ENCODE measurements around the gene PCDH10.
"Not testable (repeated sequence)": the region's sequence is repeated elsewhere in the genome, so short reads cannot be mapped to it uniquely, and the experiment has no call there.

PCDH10 gene

DNA sequence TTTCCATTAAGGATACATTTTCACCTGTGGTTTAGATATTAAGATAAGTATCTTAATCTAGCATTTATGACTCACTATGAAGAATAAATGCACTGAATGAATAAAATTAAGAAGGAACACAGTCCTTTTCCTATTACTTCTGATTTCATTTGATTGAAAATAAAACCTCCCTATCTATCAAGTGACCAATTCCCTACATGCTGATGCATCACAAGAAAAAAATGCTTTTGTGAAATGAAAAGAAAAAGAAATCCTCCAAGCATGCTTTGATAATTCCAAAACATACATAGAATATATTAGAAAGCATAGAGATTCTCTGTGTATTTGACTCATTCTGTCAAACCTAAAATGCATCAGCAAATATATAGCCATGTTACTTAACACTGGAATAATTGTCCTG, 37.1 kb downstream of the PCDH10 start:
- no peak for FAIRE-seq
- TF ChIP-seq, protein P1, sequence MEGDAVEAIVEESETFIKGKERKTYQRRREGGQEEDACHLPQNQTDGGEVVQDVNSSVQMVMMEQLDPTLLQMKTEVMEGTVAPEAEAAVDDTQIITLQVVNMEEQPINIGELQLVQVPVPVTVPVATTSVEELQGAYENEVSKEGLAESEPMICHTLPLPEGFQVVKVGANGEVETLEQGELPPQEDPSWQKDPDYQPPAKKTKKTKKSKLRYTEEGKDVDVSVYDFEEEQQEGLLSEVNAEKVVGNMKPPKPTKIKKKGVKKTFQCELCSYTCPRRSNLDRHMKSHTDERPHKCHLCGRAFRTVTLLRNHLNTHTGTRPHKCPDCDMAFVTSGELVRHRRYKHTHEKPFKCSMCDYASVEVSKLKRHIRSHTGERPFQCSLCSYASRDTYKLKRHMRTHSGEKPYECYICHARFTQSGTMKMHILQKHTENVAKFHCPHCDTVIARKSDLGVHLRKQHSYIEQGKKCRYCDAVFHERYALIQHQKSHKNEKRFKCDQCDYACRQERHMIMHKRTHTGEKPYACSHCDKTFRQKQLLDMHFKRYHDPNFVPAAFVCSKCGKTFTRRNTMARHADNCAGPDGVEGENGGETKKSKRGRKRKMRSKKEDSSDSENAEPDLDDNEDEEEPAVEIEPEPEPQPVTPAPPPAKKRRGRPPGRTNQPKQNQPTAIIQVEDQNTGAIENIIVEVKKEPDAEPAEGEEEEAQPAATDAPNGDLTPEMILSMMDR (IDR thresholded peaks at IDR 0.05; ENCODE audit: insufficient read depth, missing control alignments) = no peak
- DNase-seq (ENCODE audit: insufficient read length, low spot score) = no peak

DNA sequence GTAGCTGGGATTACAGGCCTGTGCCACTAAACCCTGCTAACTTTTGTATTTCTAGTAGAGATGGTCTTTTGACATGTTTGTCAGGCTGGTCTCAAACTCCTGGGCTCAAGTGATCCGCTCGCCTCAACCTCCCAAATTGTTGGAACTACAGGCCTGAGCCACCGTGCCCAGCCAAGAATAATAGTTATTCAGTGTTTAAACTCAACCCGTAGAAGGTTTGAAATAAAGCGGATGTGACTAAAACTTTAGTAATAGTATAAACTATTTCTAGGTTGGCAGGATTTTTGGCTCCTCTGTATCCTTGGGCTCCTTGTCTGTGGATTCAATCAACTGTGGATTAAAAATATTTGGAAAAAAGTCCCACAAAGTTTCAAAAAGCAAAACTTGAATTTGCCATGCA, 37.8 kb downstream of the PCDH10 start:
- TF ChIP-seq, protein P1 (IDR thresholded peaks at IDR 0.05; ENCODE audit: insufficient read depth, missing control alignments) = no peak
- FAIRE-seq (no peak), DNase-seq (ENCODE audit: insufficient read length, low spot score) (no peak)

DNA sequence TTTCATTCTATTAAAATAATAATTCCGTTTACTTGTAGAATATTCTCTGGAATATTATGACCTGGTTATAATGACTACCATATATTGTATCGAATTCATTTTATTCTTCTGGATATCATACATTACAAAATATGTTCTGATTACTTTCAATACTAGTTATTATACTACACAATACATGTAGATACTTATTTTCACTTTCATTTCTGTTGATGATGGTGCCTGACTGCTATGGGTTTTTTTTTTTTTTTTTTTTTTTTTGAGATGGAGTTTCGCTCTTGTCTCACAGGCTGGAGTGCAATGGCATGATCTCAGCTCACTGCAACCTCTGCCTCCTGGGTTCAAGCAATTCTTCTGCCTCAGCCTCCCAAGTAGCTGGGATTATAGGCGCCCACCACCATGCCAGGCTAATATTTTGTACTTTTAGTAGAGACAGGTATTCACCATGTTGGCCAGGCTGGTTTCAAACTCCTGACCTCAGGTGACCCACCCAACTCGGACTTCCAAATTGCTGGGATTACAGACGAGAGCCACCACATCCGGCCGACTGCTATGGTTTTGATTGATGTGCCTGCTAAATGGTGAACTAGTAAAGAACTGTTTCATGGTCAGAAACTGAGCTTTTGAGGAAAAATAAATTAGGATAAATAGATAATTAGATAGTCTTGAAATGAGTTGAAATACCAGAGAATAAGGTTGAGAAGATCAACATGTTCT, 39.5 kb downstream of the PCDH10 start:
- no peak for FAIRE-seq
- no peak for DNase-seq (ENCODE audit: insufficient read length, low spot score)
- TF ChIP-seq, protein P1 (IDR thresholded peaks at IDR 0.05; ENCODE audit: insufficient read depth, missing control alignments) = no peak

DNA sequence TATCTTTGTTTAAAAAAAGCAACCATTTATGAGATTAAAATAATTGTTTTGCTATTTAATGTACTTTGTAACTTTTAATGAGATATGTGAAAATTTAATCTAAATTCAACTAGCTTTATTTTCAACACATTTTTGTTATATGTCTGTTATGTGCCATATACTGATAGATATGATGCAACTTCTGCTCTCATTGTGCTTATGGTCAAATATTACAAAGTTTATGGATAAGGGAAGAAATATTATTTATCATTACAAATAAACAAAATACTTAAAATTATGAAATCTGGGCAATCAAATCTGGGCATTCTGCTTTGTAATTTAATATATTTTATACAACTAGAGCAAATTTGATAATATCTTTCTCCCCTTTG, 40.0 kb downstream of the PCDH10 start:
- FAIRE-seq = no peak
- DNase-seq (ENCODE audit: insufficient read length, low spot score) = no peak
- TF ChIP-seq, protein P1 (IDR thresholded peaks at IDR 0.05; ENCODE audit: insufficient read depth, missing control alignments) = no peak

DNA sequence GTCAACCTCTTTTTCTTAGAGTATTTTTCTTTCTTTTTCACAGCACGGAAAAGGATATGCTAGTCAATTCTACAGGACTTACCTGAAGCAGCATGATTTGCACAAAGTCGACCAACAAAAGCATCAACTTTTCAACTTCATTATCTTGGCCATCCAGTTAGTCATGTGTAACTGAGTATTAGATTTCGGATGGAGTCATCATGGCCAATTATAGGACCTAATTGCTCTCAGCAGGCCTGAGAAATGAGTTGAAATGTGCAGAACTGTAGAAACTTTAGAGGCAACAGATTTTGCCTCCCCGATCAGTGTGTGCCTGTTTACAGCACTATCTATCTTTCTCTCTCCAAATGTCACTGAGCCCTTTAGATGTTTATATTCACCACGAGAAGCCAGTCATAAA, 41.0 kb downstream of the PCDH10 start:
- DNase-seq (ENCODE audit: insufficient read length, low spot score) (no peak), FAIRE-seq (no peak)
- TF ChIP-seq, protein P1 (IDR thresholded peaks at IDR 0.05; ENCODE audit: insufficient read depth, missing control alignments) = no peak

DNA sequence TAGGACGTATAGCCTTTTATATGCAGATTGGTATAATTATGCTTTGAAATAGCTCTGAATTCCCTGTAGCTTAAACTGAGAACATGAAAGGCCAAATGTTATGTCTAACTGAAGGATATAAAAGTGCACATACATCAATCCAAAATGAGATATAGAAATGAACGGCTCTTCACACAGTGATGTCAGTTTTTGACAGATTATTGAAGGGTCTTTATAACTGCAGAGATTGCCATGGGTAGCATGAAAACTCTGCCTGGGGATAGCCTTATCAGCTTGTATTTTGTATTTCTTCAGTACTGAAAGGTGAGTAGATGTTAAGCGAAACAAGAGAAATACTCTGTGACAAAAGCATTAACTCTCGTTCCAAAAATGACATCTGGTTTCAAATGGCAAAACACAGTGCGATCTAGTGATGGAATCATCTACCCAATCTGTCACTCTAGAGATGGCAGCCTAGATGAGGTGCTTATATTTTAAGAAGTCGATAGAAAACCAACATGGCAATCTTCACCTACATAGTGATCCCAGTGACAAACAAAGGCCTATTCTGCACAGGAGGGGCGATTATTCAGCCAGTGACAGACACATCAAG, 59.7 kb downstream of the PCDH10 start:
- TF ChIP-seq, protein P1 (IDR thresholded peaks at IDR 0.05; ENCODE audit: insufficient read depth, missing control alignments) = no peak
- no peak for DNase-seq (ENCODE audit: insufficient read length, low spot score)
- no peak for FAIRE-seq

DNA sequence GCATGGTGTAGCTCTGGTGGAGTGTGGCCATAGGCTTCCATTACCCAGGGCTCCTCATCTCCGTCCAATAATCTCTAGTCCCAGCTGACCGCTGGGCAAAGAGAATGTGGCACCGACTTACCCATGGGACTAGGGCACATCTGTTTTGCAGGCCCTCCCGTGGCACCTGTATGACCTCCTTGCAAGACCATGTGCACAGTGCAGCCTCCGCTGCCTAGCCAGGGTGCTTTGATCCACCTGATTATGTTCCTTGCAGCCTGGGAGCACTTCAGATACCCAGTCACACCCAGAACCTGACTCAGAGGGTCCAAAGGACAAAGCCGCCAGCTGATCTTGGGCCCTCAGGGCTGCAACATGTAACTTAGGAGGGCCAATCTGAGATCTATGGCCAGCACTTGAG, 84.8 kb downstream of the PCDH10 start:
- no peak for DNase-seq (ENCODE audit: insufficient read length, low spot score)
- no peak for FAIRE-seq
- TF ChIP-seq, protein P1 (IDR thresholded peaks at IDR 0.05; ENCODE audit: insufficient read depth, missing control alignments) = no peak

DNA sequence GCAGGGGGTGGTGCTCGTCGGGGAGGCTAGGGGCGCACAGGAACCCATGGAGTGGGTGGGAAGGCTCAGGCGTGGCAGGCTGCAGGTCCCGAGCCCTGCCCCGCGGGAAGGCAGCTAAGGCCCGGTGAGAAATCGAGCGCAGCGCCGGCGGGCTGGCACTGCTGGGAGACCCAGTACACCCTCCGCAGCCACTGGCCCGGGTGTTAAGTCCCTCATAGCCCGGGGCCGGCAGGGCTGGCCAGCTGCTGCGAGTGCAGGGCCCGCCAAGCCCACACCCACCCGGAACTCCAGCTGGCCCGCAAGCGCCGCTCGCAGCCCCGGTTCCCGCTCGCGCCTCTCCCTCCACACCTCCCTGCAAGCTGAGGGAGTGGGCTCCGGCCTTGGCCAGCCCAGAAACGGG, 91.4 kb downstream of the PCDH10 start:
- not testable (repeated sequence) for FAIRE-seq

More for the DNA sequence above, 91.4 kb downstream of the PCDH10 start:
- not testable (repeated sequence) for DNase-seq (ENCODE audit: insufficient read length, low spot score)

Measured in D721Med (cell line).